Measurements from ENCODE around the gene IL5RA.

- TF ChIP-seq CTCF (IDR thresholded peaks at IDR 0.05; ENCODE audit: low read depth, low read length, poor library complexity, severe bottlenecking), result no peak
- no peak for TF ChIP-seq EZH2phosphoT487 (IDR thresholded peaks at IDR 0.05; ENCODE audit: borderline replicate concordance, low read length)
Measured at GRCh38 chr3:3113042-3113709, 3.0 kb upstream of the IL5RA start.
